Inferior parietal cortex (tissue), 1 donor: ENCODE measurements around the gene NELFB.

ENCODE experiments used
- DNase-seq: peaks from one replicate; pipeline ENCODE4 v3.0.0-alpha.2; 2016; ENCODE audit errors: extremely low spot score

Gene NELFB

DNA sequence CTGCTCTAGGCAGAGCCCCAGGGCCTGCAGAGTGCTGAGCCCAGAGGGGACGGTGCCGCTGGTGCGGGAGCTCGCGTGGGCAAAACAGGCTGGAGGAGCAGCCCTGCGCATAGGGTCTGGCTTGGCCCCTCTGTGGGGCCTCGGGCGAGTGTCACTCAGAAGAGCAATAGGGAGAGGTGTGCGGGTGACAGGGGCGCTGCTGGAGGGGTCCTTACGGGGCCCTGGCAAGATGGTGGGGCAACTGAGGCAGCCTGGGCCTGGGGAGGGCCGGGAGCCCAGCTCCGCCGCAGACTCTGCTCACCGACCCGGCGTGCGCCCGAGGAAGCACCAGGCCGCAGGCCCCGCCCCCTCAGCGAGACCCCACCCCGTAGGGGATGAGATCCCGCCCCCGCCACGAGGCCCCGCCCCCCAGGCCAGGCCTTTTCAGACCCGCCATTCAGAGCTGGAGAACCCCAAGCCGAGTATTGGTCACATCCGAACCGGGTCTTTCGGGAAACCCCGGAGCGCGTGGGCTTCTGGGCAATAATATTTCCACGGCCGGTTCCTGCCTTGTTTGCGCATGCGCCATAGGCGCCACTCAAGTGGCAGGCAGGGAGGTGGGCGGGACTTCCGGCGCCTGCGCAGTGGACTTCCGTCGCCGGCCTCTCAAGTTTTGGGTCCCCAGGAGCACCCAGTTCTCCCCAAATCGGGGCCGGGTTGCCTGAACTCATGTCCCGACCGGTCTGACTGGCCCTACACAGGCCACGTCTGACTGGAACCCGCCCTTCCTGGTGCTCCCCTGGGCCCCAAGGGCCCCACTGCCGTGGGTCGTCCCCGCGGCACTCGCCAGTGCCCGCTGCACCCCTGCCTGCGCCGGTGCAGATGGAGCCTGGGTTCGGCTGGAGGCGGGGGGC is 31.8 kb upstream of the NELFB start:
- peak; percentile 97 for DNase-seq

- no peak for DNase-seq
Measured at GRCh38 chr9:137224830-137225694, 30.1 kb upstream of the NELFB start, which contains the start of gene CYSRT1. Gene CYSRT1 (plus strand): TSS chr9:137225174. CDS start chr9:137225622, 448 bp downstream.

DNA sequence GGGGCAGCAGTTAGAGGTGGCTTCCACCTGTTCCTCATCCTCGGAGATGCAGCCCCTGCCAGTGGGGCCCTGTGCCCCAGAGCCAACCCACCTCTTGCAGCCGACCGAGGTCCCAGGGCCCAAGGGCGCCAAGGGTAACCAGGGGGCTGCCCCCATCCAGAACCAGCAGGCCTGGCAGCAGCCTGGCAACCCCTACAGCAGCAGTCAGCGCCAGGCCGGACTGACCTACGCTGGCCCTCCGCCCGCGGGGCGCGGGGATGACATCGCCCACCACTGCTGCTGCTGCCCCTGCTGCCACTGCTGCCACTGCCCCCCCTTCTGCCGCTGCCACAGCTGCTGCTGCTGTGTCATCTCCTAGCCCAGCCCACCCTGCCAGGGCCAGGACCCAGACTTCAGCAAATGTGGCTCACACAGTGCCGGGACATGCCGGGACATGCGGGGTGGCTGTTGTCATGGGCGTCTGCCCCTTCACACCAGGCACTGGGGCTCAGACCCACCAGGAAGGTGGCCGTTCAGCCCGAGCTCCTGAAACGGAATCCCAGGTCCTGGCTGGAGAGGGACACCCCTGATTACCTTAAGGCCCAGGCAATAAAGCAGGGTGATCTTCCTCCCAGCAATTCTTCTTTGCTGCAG is 29.3 kb upstream of the NELFB start:
- no peak for DNase-seq

DNA sequence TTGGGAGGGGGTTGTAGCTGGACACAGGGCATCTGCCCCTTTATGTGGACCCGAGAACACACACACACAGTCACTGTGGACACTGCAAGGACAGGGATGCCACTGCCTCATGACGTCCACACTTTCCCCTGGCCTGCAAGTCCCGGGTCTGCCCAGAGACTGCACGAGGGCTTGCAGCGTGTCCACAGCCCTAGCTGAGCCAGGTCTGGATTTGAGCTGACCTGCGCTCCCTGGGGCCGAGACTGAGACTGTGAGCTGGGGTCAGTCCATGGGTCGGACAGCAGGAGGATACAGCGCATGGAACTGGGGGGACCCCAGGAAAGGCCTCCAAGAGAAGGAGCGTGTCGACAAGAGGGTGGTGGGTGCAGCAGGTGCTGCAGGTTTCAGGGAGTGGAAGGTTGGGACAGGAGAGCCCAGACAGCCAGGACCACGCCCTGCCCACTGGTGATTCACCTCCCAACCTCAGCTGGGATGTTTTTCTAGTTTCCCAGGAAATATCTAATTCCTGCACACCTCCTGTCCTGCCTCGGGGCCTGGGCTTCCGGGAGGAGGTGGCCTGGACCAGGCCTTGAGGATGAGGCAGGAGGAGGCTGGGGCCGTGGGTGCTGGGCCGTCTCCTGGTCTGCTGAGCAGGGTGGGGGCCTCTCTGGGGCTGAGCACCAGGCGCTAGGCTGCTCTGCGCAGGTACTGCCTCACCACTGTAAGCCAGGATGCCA is 28.6 kb upstream of the NELFB start:
- DNase-seq: no peak

GRCh38 chr9:137227054-137227852 is 27.9 kb upstream of the NELFB start, which contains the start of gene RNF224:
Gene RNF224 (plus strand): TSS chr9:137227502. CDS start chr9:137228336, 834 bp downstream.
- peak; percentile 68 for DNase-seq

- DNase-seq: no peak
Measured at GRCh38 chr9:137227853-137228505, 27.1 kb upstream of the NELFB start.

- no peak for DNase-seq
Measured at GRCh38 chr9:137228506-137228967, 26.6 kb upstream of the NELFB start.

GRCh38 chr9:137228968-137229896 is 25.9 kb upstream of the NELFB start:
- no peak for DNase-seq

GRCh38 chr9:137229903-137230704 is 25.0 kb upstream of the NELFB start:
- no peak for DNase-seq

GRCh38 chr9:137230705-137231371 is 24.3 kb upstream of the NELFB start, which contains the start of gene SLC34A3:
Gene SLC34A3 (plus strand): TSS chr9:137230901. CDS start chr9:137231703, 802 bp downstream.
- no peak for DNase-seq

DNA sequence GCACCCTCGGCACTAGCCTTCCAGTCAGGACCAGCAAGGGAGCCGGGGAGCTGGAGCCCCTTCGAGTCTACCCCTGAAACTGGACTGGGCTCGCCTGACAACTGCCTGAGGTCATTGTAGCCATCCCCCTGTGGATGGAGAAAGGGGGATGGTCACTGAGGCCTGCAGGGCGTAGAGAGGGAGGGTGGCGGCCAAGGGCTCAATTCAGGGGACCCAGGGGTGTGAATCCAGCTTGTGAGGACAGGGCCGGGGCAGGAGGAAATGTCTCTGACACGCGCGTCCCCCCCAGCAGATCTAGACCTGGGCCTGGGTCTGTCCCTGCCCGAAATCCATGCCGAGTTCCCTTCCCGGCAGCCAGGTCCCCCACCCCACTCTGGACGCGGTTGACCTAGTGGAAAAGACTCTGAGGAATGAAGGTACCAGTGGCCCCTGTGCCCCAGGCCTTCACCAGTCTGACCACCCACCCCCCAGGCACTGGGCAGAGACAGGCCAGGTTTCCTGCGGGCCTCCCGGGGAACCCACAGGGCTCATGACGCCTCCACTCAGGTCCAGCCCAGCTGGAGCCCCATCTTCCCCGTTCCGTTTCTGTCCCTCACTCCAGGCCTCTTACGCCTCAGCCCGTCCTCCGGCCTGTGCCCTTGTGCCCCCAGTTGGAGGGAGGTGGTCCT is 23.6 kb upstream of the NELFB start:
- no peak for DNase-seq

- DNase-seq: no peak
Measured at GRCh38 chr9:137232101-137232500, 23.0 kb upstream of the NELFB start.

- DNase-seq: no peak
Measured at GRCh38 chr9:137232510-137232909, 22.6 kb upstream of the NELFB start.

GRCh38 chr9:137233143-137233980 is 21.8 kb upstream of the NELFB start:
- DNase-seq: no peak

DNA sequence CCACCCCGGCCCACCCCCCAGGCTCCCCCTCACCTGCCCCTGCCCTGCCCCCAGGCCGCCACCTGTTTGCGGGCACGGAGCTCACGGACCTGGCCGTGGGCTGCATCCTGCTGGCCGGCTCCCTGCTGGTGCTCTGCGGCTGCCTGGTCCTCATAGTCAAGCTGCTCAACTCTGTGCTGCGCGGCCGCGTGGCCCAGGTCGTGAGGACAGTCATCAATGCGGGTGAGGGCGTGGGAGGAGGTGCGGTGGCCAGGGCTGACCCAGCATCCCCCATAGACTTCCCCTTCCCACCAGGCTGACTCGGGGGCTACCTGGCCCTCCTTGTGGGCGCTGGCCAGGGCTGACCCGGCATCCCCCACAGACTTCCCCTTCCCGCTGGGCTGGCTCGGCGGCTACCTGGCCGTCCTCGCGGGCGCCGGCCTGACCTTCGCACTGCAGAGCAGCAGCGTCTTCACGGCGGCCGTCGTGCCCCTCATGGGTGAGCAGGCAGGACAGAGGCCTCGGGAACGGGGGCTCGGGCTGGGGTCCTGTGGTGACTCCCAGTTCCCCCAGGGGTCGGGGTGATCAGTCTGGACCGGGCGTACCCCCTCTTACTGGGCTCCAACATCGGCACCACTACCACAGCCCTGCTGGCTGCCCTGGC is 21.0 kb upstream of the NELFB start:
- DNase-seq: no peak
